Left forelimb (tissue), 1 donor: ENCODE measurements around the gene SCD.

Experiments used
- DNase-seq: peaks from one replicate; pipeline ENCODE4 v3.0.0-alpha.2; 2018; ENCODE audit warnings: low spot score

SCD gene

DNA sequence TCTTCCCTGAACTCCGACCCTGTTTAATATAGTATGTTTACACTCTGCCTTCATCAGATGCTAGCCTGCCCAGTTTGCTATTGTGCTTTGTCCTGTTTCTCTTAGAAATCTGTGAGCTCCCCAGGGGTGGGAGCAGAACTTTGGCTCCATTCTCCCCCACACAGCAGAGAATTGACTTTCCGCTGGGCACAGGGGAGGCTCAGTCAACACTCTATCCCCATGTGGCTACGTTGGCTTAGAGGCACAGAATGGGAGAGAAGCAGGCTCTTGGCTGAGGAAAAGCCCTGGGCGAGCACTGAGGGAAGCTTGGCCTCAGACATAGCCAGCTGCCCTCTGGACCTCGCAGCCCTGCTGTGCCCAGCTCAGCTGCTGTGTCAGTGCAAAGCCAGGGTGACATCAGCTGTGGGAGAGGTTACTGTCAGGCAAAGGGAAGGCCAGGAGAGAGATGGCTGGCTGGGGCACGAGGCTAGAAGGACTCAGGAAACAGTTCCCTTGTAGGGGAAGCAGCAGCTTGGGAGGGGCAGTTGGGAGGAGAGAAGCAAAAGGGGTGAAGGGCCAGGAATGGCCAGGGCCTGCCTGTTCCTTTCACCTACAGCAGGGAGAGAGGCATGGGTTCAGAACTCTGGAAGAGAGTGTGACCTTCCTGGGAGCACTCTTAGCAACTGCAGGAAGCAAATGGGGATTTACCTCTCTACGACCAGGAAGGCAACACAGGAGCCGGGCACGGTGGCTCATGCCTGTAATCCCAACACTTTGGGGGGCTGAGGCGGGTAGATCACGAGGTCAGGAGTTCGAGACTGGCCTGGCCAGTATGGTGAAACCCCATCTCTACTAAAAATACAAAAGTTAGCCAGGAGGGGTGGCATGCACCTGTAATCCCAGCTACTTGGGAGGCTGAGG is 5.8 kb upstream of the SCD start:
- DNase-seq = no peak

- no peak for DNase-seq
Observed at GRCh38 chr10:100341953-100342626, 4.9 kb upstream of the SCD start.

DNA sequence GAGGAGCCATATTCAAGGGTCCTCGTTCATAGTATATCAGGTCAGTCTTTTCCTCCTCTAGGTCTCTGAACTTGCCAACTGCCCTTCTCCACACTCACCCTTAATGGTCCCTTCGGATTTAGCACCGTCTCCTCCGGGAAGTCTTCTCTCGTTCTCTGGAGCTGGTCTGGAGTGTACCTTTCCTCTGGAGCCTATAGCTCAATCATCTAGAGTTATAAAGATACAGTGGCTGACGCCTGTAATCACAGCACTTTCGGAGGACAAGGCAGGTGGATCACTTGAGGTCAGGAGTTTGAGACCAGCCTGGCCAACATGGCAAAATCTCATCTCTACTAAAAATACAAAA is 4.4 kb upstream of the SCD start:
- DNase-seq = no peak

DNA sequence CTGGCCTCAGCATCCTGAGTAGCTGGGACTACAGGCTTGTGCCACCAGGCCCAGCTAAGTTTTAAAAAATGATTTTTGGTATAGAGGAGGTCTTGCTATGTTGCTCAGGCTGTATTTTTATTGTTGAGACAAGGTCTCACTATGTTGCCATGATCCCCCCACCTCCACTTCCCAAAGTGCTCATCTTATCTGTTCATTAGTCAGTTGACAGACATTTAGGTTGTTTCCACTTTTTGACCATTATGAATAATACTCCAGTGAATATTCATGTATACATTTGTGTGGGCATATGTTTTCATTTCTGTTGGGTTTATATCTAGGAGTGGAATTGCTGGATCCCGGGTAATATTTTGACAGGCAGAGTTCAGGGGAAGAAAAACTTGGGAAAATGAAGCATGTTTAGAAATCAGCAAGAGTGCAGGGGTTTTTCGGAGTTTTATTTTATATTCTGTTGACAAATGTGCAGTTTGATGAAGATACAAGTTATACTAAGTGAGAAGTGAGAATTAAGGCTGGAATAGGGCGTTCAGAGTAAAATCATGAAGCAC is 2.7 kb upstream of the SCD start:
- DNase-seq = no peak

DNA sequence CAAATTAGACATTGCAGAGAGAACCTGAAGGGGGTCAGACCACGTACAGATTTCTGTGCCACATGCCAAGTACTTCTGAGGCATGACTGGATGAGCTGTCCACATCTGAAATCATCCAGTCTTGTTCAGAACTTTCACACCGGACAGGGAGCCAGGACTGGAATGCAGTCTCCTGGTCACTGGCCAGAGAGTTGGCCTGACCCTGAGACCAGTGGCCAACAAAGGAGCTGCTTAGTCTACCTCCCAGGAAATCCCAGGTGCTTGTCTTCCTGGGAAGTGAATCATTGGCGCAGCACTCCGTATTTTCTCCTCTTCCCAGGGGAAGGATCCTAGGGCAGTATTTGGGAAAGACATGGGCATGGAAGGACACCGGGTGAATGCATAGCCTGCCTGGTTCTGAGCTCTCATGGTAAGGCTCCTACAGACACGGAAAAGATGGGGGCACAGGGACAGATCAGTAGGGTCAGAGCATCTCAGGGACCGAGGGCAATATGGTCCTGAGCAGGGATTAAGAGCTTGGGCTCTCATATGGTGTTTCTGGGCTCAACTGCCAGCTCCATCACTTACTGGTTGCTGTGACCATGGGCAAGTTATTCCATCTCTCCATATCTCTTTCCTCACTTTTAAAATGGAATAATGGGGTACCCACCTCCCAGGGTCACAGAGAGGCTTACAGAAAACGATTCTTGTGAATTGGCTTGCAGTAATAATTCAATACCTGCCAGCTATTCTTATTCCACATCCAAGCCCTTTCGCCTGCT is 1.3 kb upstream of the SCD start:
- no peak for DNase-seq

GRCh38 chr10:100346351-100346764 is 675 bp upstream of the SCD start:
- peak; percentile 79 for DNase-seq

DNA sequence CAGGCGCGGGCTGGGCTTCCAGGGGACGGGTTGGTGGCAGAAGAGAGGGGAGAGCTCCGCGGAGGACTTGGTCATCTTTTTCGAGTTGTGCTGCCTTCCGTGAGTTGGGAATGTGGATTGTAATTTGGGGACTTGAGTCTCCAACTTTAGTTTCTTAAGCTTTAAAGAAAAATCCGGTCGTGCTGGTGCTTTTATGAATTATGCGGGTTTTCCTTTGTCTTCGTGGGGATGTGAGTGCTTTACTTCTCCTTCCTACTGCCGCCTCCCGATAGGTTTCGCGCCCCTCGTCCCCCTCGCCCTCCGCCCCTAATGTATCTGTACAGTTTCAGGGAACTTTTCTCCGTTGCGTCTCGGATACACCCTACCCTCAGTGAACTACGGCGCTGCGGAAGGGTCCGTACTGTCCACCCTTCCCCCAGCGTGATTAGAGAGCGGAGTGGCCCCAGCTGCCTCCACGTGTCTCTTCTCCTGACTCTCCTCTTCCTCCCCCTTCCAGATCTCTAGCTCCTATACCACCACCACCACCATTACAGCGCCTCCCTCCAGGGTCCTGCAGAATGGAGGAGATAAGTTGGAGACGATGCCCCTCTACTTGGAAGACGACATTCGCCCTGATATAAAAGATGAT is 649 bp downstream of the SCD start:
- DNase-seq = no peak

- no peak for DNase-seq
Observed at GRCh38 chr10:100348389-100348927, 1.4 kb downstream of the SCD start.

DNA sequence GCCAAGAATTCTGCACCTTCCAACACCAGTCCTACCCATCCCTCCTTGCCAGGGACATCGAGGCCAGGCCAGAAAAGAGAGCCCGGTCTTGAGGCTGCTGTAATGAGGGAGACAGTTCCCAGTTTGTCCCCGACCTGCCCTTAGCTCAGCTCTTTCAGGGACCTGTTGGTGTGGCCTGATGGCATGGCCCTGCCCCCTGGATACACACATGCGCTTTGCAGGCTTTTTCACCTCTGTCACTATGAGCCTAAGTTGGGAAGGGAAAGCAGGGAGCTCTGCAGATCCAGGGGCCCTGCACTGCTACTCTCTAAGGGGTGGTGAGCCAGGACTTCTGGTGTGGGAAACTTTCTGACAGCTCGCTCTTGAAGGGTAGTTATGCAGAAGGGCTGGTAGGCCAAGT is 2.1 kb downstream of the SCD start:
- DNase-seq = no peak

DNA sequence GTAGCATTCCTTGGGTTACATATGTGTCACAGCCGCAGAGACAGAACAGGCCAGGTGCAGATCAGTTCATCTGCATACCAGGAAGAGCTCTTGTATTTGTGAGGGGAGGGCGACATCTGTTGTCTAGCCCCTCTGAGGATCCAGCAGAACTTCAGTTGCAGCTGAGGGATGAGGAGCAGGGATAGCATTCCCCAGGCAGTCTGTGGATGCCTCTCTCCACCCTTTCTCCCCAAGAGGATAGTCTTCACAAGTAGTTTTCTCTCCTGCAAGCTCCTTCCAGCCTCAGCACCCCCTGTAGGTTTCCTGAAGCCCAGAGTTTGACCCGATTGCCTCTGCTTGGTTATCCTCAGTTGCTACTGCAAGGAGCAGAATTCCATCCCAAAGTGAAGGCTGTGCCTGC is 2.6 kb downstream of the SCD start:
- no peak for DNase-seq

GRCh38 chr10:100350914-100351485 is 4.0 kb downstream of the SCD start:
- DNase-seq = no peak

GRCh38 chr10:100353770-100354485 is 6.9 kb downstream of the SCD start:
- no peak for DNase-seq

- DNase-seq = no peak
Observed at GRCh38 chr10:100355086-100355485, 8.1 kb downstream of the SCD start.

- no peak for DNase-seq
Observed at GRCh38 chr10:100356067-100357017, 9.3 kb downstream of the SCD start.

DNA sequence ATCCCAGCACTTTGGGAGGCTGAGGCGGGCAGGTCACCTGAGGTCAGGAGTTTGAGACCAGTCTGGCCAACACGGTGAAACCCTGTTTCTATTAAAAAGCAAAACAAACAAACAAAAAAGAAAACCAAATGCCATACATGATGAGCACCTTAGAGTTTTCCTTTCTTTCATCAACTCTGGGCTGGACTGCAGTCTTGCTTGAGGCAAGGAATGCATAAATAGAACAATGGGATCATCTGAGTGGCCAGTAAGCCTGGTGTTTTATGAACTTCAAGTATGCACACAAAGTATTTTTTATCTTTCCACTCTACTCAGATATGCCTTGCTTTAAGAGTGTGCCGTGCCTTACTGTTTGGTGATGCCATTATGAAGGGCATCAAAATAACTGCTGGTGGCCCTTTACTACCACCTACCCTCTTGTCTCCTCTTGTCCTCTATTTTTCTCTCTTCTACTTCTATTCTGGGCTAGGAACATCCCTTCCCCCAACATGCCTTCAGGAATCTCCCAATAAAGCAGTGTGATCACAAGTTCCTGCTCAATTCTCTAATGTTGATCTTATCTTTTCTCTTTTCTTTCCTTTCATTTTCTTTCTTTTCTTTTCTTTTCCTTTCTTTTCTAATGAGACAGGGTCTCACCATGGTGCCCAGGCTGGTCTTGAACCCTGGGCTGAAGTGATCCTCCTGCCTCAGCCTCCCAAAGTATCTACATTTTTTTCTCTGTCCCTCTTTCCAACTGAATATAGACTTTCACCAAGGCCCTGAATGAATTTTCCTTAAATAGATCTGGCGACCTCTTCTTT is 10.2 kb downstream of the SCD start:
- no peak for DNase-seq

- DNase-seq = no peak
Observed at GRCh38 chr10:100359030-100359432, 12.0 kb downstream of the SCD start.

DNA sequence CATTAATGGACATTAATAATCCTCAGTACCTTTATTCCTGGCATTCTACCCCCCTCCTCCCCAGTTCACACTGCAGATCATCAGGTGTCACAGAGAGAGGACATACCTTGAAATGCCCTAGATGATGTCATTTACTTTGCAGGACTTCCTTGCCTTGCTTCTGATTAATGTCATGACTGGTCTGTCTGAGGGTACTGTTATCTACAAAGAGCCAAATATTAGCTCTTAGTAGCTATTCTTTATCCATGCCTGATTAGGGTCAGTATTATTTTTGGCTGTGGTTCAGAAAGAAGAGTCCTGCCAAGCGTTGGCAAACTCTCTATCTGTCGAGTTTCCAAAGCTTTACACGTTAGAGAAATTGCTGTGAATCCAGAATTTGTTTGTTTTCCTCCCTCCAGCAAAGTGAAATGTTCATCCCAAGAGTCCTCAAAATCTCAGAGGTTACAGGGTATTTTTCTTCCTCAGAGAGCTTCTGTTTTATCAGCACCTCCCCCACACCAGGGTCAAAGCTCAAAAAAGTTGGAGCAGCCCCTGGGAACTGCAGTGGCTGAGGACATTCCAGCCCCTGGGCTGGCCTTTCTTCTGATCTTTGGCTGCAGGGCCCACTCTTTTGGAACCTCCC is 12.6 kb downstream of the SCD start:
- DNase-seq = no peak

DNA sequence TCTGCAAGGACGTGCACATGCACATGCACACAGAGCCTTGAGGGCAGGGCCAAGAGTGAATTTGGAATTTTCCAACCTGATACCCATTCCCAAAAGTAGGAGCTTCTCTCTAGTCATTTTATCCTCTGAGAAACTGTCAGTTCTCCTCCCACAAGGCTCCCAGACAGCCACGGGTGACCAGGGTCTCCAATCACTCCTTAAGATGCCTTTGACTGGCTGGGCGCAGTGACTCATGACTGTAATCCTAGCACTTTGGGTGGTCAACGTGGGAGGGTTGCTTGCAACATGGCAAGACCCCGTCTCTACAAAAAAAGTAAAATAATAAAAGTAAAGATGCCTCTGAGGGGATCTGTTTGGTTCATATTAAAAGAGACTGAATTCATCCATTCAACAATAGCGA is 13.2 kb downstream of the SCD start:
- DNase-seq = no peak
